ENCODE results near the gene NLRP7. TPM values are rescaled to one million over a fixed set of nuclear protein-coding genes. Genes with fewer than 3 reads are reported as not detected.

NLRP7 gene
- total RNA-seq, 1 donor from 2014 or later, result 0.12 TPM

GRCh38 chr19:54875506-54875905 is 71.8 kb downstream of the NLRP7 start:
- intact Hi-C loops (cut with micrococcal nuclease), result no loop called here

- intact Hi-C loops (cut with micrococcal nuclease), result no loop called here
Measured at GRCh38 chr19:54873990-54874389, 73.3 kb downstream of the NLRP7 start, which contains the start of gene FCAR. Gene FCAR, plus strand, starts transcription at chr19:54874235. Its CDS starts 55 bp downstream, at chr19:54874290.

Other genes with a start within 250 kb of the NLRP7 start
- not detected in 2 replicates for gene KIR3DL3, start 223.1 kb downstream of the NLRP7 start, total RNA-seq
- gene KIR2DL3, start 209.0 kb downstream of the NLRP7 start, total RNA-seq, result 0.34 TPM in 1 of 2 replicates, not detected in the other
- not detected in 2 replicates for gene KIR2DL1, start 177.7 kb downstream of the NLRP7 start, total RNA-seq
- gene KIR2DL4, start 143.9 kb downstream of the NLRP7 start, total RNA-seq, result not detected in 2 replicates
- 0.17 TPM in 1 of 2 replicates, not detected in the other for gene KIR3DL1, start 131.1 kb downstream of the NLRP7 start, total RNA-seq
- gene KIR2DS4, start 114.9 kb downstream of the NLRP7 start, total RNA-seq, result not detected in 2 replicates
- gene KIR3DL2, start 97.1 kb downstream of the NLRP7 start, total RNA-seq, result 0.80 and 0.96 TPM in 2 replicates
- not detected in 2 replicates for gene FCAR, start 73.3 kb downstream of the NLRP7 start, total RNA-seq
- gene NCR1, start 41.4 kb downstream of the NLRP7 start, total RNA-seq, result not detected in 2 replicates
- gene NLRP2, start 18.8 kb upstream of the NLRP7 start, total RNA-seq, result 23.6 TPM in 2 replicates
- gene GP6, start 90.7 kb upstream of the NLRP7 start, total RNA-seq, result 0.49 and 0.64 TPM in 2 replicates
- gene RDH13, start 115.6 kb upstream of the NLRP7 start, total RNA-seq, result 19.6 and 20.9 TPM in 2 replicates
- 4.1 and 4.2 TPM in 2 replicates for gene EPS8L1, start 128.3 kb upstream of the NLRP7 start, total RNA-seq
- gene PPP1R12C, start 170.1 kb upstream of the NLRP7 start, total RNA-seq, result 153 TPM in 2 replicates
- not detected in 2 replicates for gene TNNT1, start 201.7 kb upstream of the NLRP7 start, total RNA-seq
- gene TNNI3, start 210.2 kb upstream of the NLRP7 start, total RNA-seq, result 0.63 TPM in 1 of 2 replicates, not detected in the other
- gene DNAAF3, start 219.1 kb upstream of the NLRP7 start, total RNA-seq, result not detected in 2 replicates
- not detected in 2 replicates for gene SYT5, start 232.8 kb upstream of the NLRP7 start, total RNA-seq

Data from T-helper 1 cell treated with Interleukin-12 subunit alpha and Interleukin-12 subunit beta and Interleukin-4 antibody, amounts not matched to agents 30 ng/mL and 1 ng/mL, for 36 hours (primary cell).